Measurements from ENCODE around the gene ZCCHC7. TPM values are rescaled to one million over a fixed set of nuclear protein-coding genes. Genes with fewer than 3 reads are reported as not detected.
"Not testable (repeated sequence)": the region's sequence is repeated elsewhere in the genome, so short reads cannot be mapped to it uniquely, and the experiment has no call there.

ZCCHC7 gene
- total RNA-seq, 1 experiment from 2014 or later, result 31.2 TPM

DNA sequence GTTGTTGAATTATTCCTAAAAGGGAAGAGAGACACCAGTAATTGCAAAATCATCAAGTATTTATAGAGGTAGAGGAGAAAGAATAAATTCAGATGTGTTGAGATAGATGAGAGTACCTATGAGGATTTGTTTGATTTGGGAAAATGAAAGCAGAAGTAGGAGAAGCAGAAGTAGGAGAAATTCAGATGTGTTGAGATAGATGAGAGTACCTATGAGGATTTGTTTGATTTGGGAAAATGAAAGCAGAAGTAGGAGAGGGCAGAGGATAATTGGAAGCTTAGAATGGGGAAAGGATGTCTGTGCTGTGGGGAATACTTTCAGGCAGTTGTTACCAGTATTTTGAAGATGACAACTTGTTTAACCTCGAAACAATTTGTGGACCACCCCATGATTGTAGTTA, 35.1 kb upstream of the ZCCHC7 start:
- Histone ChIP-seq H3K27ac (ENCODE audit: low read depth, low read length) (no peak overlapping the region), H3K4me1 (ENCODE audit: control insufficient read depth in 1 of 2, insufficient read depth in 2 of 2, low read length in 2 of 2) (peaks cover 0 to 9% of the 10 kb centered on the region in 2 experiments; a peak in 1 of 4 replicates), H3K4me2 (ENCODE audit: low read length) (no peak overlapping the region), H3K9ac (ENCODE audit: low read length) (no peak overlapping the region), H4K20me1 (ENCODE audit: insufficient read depth) (no peaks in the 10 kb centered on the region), H2AFZ (ENCODE audit: low read depth, low read length, poor library complexity, severe bottlenecking) (no peak overlapping the region), H3K9me3 (ENCODE audit: control insufficient read depth in 1 of 2, insufficient read depth in 1 of 2, low read depth in 1 of 2, low read length in 2 of 2) (no peaks in the 10 kb centered on the region), H3K4me3 (replicated peaks in 1 of 2; ENCODE audit: low read depth in 1 of 2, low read length in 2 of 2) (no peak overlapping the region), H3K36me3 (ENCODE audit: control insufficient read depth in 1 of 2, insufficient read depth in 2 of 2, low read length in 2 of 2) (peaks cover 11 to 18% of the 10 kb centered on the region in 2 experiments; a peak in 3 of 4 replicates), H3K27me3 (ENCODE audit: insufficient read depth, low read length) (no peaks in the 10 kb centered on the region), H3K9me2 (ENCODE audit: insufficient read depth) (no peaks in the 10 kb centered on the region), H3K79me2 (ENCODE audit: insufficient read depth, low read length) (peaks cover 39% of the 10 kb centered on the region)
- intact Hi-C loops (cut with micrococcal nuclease), result no loop called here
- DNase-seq (ENCODE audit: low read depth, low spot score) (no peak), ATAC-seq (no peak)
- CTCF ChIA-PET, result no interaction called here
- POLR2A ChIA-PET, result interaction anchor here (1.2 kb wide), 1 partner anchor 10 kb away, joined by 3 read pairs; no protein-coding TSS in a partner anchor
- no TSS peak for BruUV-seq (replicated peaks)
- TF ChIP-seq RAD21 (IDR thresholded peaks at IDR 0.05; ENCODE audit: low read depth) (no peak), SP1 (IDR thresholded peaks at IDR 0.05; ENCODE audit: low read depth) (no peak)
- TF ChIP-seq, protein P1, sequence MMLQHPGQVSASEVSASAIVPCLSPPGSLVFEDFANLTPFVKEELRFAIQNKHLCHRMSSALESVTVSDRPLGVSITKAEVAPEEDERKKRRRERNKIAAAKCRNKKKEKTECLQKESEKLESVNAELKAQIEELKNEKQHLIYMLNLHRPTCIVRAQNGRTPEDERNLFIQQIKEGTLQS (IDR thresholded peaks at IDR 0.05), result no peak
- TF ChIP-seq, protein P2, sequence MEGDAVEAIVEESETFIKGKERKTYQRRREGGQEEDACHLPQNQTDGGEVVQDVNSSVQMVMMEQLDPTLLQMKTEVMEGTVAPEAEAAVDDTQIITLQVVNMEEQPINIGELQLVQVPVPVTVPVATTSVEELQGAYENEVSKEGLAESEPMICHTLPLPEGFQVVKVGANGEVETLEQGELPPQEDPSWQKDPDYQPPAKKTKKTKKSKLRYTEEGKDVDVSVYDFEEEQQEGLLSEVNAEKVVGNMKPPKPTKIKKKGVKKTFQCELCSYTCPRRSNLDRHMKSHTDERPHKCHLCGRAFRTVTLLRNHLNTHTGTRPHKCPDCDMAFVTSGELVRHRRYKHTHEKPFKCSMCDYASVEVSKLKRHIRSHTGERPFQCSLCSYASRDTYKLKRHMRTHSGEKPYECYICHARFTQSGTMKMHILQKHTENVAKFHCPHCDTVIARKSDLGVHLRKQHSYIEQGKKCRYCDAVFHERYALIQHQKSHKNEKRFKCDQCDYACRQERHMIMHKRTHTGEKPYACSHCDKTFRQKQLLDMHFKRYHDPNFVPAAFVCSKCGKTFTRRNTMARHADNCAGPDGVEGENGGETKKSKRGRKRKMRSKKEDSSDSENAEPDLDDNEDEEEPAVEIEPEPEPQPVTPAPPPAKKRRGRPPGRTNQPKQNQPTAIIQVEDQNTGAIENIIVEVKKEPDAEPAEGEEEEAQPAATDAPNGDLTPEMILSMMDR (IDR thresholded peaks at IDR 0.05 in 2 of 3, conservative IDR thresholded peaks at IDR 0.05 in 1 of 3; ENCODE audit: borderline replicate concordance in 1 of 3, insufficient read depth in 1 of 3, low read depth in 2 of 3, low read length in 2 of 3), result no peak
- RAD21 ChIA-PET (ENCODE audit: low non-redundant PET in 1 of 2, low total read pairs in 2 of 2, uncharacterized antibody in 2 of 2, unreplicated experiment in 2 of 2), result no interaction called here

DNA sequence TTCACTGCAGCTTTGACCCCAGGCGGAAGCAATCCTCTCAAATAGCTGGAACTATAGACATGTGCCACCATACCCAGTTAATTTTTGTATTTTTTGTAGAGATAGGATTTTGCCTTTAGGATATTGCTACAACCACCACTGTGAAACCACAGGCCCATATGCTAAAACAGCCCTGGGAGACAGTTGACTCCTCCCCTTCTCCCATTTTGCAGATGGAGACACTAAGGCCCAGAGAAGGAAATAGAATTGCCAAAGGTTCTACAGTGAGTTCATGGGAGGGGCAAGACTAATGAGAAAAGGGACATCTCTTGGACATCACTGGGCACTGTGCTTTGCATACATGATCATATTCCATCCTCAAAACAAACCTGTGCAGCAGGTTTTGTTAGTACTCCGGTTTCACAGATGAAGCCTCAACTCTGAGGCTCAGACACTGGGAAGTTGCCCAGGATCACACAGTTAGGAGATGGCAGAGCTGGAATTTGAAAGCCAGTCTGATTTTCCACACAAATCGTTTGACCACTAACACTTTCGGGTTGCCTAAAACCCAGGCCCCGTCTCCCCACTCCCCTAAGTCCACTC, 27.6 kb upstream of the ZCCHC7 start:
- H4K20me1 ChIP-seq (ENCODE audit: insufficient read depth); BruUV-seq (replicated peaks); H2AFZ ChIP-seq (ENCODE audit: low read depth, low read length, poor library complexity, severe bottlenecking); H3K27me3 ChIP-seq (ENCODE audit: insufficient read depth, low read length); H3K79me2 ChIP-seq (ENCODE audit: insufficient read depth, low read length); H3K4me3 ChIP-seq (replicated peaks in 1 of 2; ENCODE audit: low read depth in 1 of 2, low read length in 2 of 2); ATAC-seq; POLR2A ChIA-PET; H3K4me2 ChIP-seq (ENCODE audit: low read length); RAD21 ChIA-PET (ENCODE audit: low non-redundant PET in 1 of 2, low total read pairs in 2 of 2, uncharacterized antibody in 2 of 2, unreplicated experiment in 2 of 2); H3K36me3 ChIP-seq (ENCODE audit: control insufficient read depth in 1 of 2, insufficient read depth in 2 of 2, low read length in 2 of 2); H3K27ac ChIP-seq (ENCODE audit: low read depth, low read length); CTCF ChIA-PET; H3K9me2 ChIP-seq (ENCODE audit: insufficient read depth); H3K4me1 ChIP-seq (ENCODE audit: control insufficient read depth in 1 of 2, insufficient read depth in 2 of 2, low read length in 2 of 2); H3K9ac ChIP-seq (ENCODE audit: low read length); H3K9me3 ChIP-seq (ENCODE audit: control insufficient read depth in 1 of 2, insufficient read depth in 1 of 2, low read depth in 1 of 2, low read length in 2 of 2); intact Hi-C loops (cut with micrococcal nuclease); DNase-seq (ENCODE audit: low read depth, low spot score): not testable (repeated sequence)

Data from HCT116 (cell line).